ENCODE measurements around the gene RAB32.
"Not testable (repeated sequence)": the region's sequence is repeated elsewhere in the genome, so short reads cannot be mapped to it uniquely, and the experiment has no call there.

Gene RAB32

GRCh38 chr6:146543211-146543939 lies at the start of gene RAB32:
Gene RAB32, plus strand, starts transcription at chr6:146543833. Its CDS starts 39 bp downstream, at chr6:146543872.
- peak; percentile 39 for DNase-seq

- DNase-seq, result no peak
Measured at GRCh38 chr6:146498309-146498708, 45.3 kb upstream of the RAB32 start.

GRCh38 chr6:146503096-146503495 lies 40.5 kb upstream of the RAB32 start:
- DNase-seq, result no peak

GRCh38 chr6:146515212-146515611 lies 28.4 kb upstream of the RAB32 start:
- no peak for DNase-seq

- DNase-seq, result no peak
Measured at GRCh38 chr6:146526192-146526591, 17.4 kb upstream of the RAB32 start.

- DNase-seq, result no peak
Measured at GRCh38 chr6:146532702-146533101, 10.9 kb upstream of the RAB32 start.

GRCh38 chr6:146542881-146543210 lies 787 bp upstream of the RAB32 start:
- no peak for DNase-seq

- DNase-seq, result no peak
Measured at GRCh38 chr6:146543940-146544615, 445 bp downstream of the RAB32 start.

GRCh38 chr6:146544616-146545182 lies 1.1 kb downstream of the RAB32 start:
- DNase-seq, result no peak

GRCh38 chr6:146545581-146545980 lies 1.9 kb downstream of the RAB32 start:
- DNase-seq, result peak; percentile 4

GRCh38 chr6:146546443-146547043 lies 2.9 kb downstream of the RAB32 start:
- DNase-seq, result no peak

GRCh38 chr6:146547889-146548288 lies 4.3 kb downstream of the RAB32 start:
- DNase-seq, result no peak

GRCh38 chr6:146548898-146549374 lies 5.3 kb downstream of the RAB32 start:
- no peak for DNase-seq

- no peak for DNase-seq
Measured at GRCh38 chr6:146550911-146551310, 7.3 kb downstream of the RAB32 start.

GRCh38 chr6:146551545-146551944 lies 7.9 kb downstream of the RAB32 start:
- no peak for DNase-seq

- DNase-seq, result no peak
Measured at GRCh38 chr6:146553377-146554135, 9.9 kb downstream of the RAB32 start.

GRCh38 chr6:146560607-146561006 lies 17.0 kb downstream of the RAB32 start:
- no peak for DNase-seq

GRCh38 chr6:146566661-146567060 lies 23.0 kb downstream of the RAB32 start:
- not testable (repeated sequence) for DNase-seq

- not testable (repeated sequence) for DNase-seq
Measured at GRCh38 chr6:146568619-146569018, 25.0 kb downstream of the RAB32 start.

GRCh38 chr6:146574211-146574610 lies 30.6 kb downstream of the RAB32 start:
- DNase-seq, result no peak

GRCh38 chr6:146578054-146578453 lies 34.4 kb downstream of the RAB32 start:
- no peak for DNase-seq

GRCh38 chr6:146581968-146582367 lies 38.3 kb downstream of the RAB32 start:
- no peak for DNase-seq

- no peak for DNase-seq
Measured at GRCh38 chr6:146582857-146583256, 39.2 kb downstream of the RAB32 start.

All from activated CD4-positive, alpha-beta T cell treated with anti-CD3 and anti-CD28 coated beads, Interleukin-10, Interleukin-2, amounts not matched to agents 100 ng/mL and 50 ng/mL, durations not matched to agents 16 hours and 8 hours (primary cell).